Prostate gland (tissue), 2 donors: ENCODE results near the gene ACOXL. TPM values are rescaled to one million over a fixed set of nuclear protein-coding genes. Genes with fewer than 3 reads are reported as not detected.

ENCODE experiments used
- DNase-seq: peaks from one replicate; pipeline ENCODE4 v3.0.0-alpha.2; 2019; ENCODE audit warnings: low spot score
- H3K27ac ChIP-seq, 2 donors: fragments of 200-600 bp; sonication (generic); 2 replicates each; pipeline ENCODE4 v1.5.1; 2017 to 2019
- H3K27me3 ChIP-seq: fragments of 200-600 bp; sonication (generic); replicated peaks from 2 replicates; pipeline ENCODE4 v1.5.1; 2019; ENCODE audit not compliant: insufficient read depth
- H3K36me3 ChIP-seq, 2 donors: fragments of 200-600 bp; sonication (generic); 1 replicate in 1 of 2; 2 replicates in 1 of 2; pipeline versions ENCODE4 v1.5.1 to v1.8.1; 2017 to 2019
- H3K4me1 ChIP-seq: fragments of 200-600 bp; sonication (generic); replicated peaks from 2 replicates; pipeline ENCODE4 v1.5.1; 2019
- H3K4me3 ChIP-seq, 2 donors: fragments of 200-600 bp; sonication (generic); 2 replicates each; pipeline ENCODE4 v1.5.1; 2017 to 2019
- H3K9me3 ChIP-seq: fragments of 200-600 bp; sonication (generic); 2 replicates; pipeline ENCODE4 v1.5.1; 2017
- POLR2A ChIP-seq: fragments of 450-650 bp; IDR thresholded peaks from one replicate; pipeline ENCODE4 v1.6.1; 2016; ENCODE audit warnings: antibody characterized with exemption, mild to moderate bottlenecking
- POLR2AphosphoS5 ChIP-seq: sonication (generic); formaldehyde crosslinking; IDR thresholded peaks from one replicate; pipeline ENCODE4 v1.6.1; 2017; ENCODE audit warnings: antibody characterized with exemption
- WGBS: methylation state at CpG from one replicate; pipeline ENCODE4 v1.1.5; 2018; 5-methylcytosine and 5-hydroxymethylcytosine counted together
- intact Hi-C: fragments of 100-400 bp; cut with DNase I; formaldehyde crosslinking; loops from one replicate; pipeline ENCODE4 v1.14.2; 2022
- total RNA-seq, 2 donors: library from RNA; depleted of rRNA; stranded (reverse); fragments of >200 nt; gene quantifications; one replicate each; pipeline ENCODE4 v1.1.0, GENCODE V29; 2016
- TF ChIP-seq, protein P1 (sequence below), 4 experiments: fragments of 200-600 bp in 2 of 4; fragments of 450-650 bp in 2 of 4; sonication (generic) in 2 of 4; IDR thresholded peaks; 1 replicate in 3 of 4; 2 replicates in 1 of 4; pipeline ENCODE4 v1.5.1; 2016 to 2019; ENCODE audit warnings: antibody characterized with exemption in 4 of 4, mild to moderate bottlenecking in 2 of 4, moderate library complexity in 2 of 4

Gene ACOXL
- total RNA-seq, 2 donors from 2014 or later: 8.0 to 8.3 TPM

DNA sequence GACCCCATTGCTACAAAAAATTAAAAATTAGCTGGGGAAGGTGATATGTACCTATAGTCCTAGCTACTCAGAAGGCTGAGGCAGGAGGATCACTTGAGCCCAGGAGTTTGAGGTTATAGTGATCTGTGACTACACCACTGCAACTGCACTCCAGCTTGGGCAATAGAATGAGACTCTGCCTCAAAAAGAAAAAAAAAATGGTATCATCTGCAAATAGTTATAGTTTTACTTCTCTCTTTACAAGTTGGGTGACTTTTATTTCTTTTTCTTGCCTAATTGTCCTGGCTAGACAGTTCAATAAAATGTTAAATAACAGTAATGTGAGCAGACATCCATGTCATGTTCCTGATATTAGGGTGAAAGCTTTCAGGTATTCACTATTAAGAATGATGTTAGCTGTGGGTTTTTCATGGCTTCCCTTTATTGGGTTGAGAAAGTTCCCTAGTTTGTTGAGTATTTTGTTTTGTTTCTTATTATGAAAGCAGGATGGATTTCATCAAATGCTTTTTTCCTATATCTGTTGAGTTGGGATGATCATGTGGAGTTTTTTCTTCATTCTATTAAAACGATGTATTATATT, 24.9 kb upstream of the ACOXL start:
- Histone ChIP-seq H3K9me3 (no peaks in the 10 kb centered on the region), H3K27ac (no peak overlapping the region), H3K4me3 (no peak overlapping the region), H3K27me3 (no peaks in the 10 kb centered on the region), H3K36me3 (no peaks in the 10 kb centered on the region), H3K4me1 (no peaks in the 10 kb centered on the region)
- WGBS: 70% methylated on average over 1 of the region's 1 CpG
- no peak for DNase-seq
- TF ChIP-seq POLR2AphosphoS5 (no peak), POLR2A (no peak)
- TF ChIP-seq, protein P1, sequence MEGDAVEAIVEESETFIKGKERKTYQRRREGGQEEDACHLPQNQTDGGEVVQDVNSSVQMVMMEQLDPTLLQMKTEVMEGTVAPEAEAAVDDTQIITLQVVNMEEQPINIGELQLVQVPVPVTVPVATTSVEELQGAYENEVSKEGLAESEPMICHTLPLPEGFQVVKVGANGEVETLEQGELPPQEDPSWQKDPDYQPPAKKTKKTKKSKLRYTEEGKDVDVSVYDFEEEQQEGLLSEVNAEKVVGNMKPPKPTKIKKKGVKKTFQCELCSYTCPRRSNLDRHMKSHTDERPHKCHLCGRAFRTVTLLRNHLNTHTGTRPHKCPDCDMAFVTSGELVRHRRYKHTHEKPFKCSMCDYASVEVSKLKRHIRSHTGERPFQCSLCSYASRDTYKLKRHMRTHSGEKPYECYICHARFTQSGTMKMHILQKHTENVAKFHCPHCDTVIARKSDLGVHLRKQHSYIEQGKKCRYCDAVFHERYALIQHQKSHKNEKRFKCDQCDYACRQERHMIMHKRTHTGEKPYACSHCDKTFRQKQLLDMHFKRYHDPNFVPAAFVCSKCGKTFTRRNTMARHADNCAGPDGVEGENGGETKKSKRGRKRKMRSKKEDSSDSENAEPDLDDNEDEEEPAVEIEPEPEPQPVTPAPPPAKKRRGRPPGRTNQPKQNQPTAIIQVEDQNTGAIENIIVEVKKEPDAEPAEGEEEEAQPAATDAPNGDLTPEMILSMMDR (IDR thresholded peaks at IDR 0.05): no peak
- intact Hi-C loops: no loop called here

DNA sequence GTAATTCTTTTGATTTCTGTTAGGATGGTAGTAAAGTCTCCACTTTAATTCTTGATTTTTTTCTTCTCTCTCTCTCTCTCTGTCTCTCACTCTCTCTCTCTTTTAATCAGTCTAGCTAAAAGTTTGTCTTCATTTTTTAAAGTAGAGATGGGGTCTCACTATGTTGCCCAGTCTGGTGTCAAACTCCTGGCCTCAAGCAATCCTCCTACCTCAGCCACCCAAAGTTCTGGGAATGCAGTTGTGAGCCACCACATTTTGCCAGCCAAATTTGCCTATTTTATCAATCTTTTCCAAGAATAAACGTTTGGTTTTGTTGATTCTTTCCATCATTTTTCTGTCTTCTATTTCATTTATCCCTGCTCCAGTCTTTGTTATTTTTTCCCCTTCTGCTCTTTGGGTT, 23.9 kb upstream of the ACOXL start:
- H3K4me1 ChIP-seq: no peaks in the 10 kb centered on the region
- intact Hi-C loops: no loop called here
- H3K27ac ChIP-seq: no peak overlapping the region
- DNase-seq: no peak
- no peak overlapping the region for H3K4me3 ChIP-seq
- WGBS: 16% methylated on average over 1 of the region's 1 CpG
- TF ChIP-seq, protein P1 (IDR thresholded peaks at IDR 0.05): no peak
- TF ChIP-seq POLR2A: no peak
- no peak for TF ChIP-seq POLR2AphosphoS5
- H3K27me3 ChIP-seq: no peaks in the 10 kb centered on the region
- H3K9me3 ChIP-seq: no peaks in the 10 kb centered on the region
- no peaks in the 10 kb centered on the region for H3K36me3 ChIP-seq

DNA sequence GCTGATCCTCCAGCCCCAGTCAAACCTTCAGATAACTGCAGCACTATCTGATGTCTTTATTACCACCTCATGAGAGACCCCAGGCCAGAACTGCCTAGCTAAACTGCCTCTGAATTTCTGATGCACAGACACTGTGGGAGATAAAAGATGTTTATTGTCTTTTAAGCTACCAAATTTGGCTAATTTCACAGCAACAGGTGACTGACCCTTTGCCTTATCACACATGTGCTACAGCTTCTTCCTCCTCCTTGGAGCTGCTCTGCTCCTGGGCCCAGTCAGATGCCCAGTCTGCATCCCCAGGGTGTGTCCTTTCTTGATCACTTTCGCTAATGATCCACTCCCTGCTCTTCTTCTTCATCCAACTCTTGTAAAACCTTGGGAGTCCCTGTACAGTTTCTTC, 19.6 kb upstream of the ACOXL start:
- Histone ChIP-seq H3K9me3 (no peaks in the 10 kb centered on the region), H3K27me3 (no peaks in the 10 kb centered on the region), H3K27ac (no peak overlapping the region), H3K36me3 (no peaks in the 10 kb centered on the region), H3K4me3 (no peak overlapping the region), H3K4me1 (peaks cover 2% of the 10 kb centered on the region)
- DNase-seq: no peak
- TF ChIP-seq POLR2AphosphoS5 (no peak), POLR2A (no peak)
- TF ChIP-seq, protein P1 (IDR thresholded peaks at IDR 0.05): no peak
- 93% methylated on average over 1 of the region's 1 CpG for WGBS
- intact Hi-C loops: no loop called here

DNA sequence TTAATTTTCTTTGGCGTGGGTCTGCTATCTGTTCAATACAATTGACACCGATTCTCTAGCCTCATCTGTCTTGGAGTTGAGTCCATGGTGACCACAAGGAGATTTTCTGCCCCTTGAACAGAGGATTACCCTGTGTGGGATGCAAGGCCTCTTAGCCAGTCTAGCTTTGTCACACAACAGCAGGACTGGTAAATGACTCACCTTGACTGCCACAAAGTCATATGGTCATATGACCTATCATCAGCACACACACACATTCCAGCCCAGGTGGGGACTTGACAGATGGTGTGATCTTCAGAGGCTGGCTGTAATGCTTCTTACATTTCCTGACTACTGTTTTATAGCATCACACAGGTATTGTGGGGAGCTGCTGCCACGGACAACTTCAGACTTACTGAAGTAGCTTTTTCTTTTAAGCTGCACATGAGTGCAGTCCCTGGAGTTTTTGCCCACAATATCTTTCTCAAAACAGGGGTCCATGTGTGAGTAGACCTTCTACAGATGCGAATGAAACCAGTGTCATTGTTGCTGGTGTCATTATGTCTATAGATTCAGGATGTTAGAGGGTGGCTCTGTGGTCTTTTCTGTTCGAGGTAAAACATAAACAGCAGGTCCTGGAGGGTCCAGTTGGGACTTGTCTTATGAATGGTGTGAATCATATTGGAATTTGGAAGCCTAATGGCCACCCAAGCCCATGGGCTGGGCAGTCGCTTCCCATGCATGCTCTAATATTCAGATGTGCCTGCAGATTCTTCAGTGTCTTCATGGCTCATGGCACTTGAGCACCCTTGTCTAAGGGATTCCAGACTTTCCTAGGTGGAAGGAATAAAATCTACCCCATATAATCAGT, 18.6 kb upstream of the ACOXL start:
- H3K27ac ChIP-seq: peak overlapping the region in 1 of 2 donors; percentile 31
- H3K4me3 ChIP-seq: no peak overlapping the region
- H3K4me1 ChIP-seq: peaks cover 2% of the 10 kb centered on the region
- H3K9me3 ChIP-seq: no peaks in the 10 kb centered on the region
- no peak for DNase-seq
- no peaks in the 10 kb centered on the region for H3K27me3 ChIP-seq
- 83% methylated on average over 6 of the region's 6 CpGs for WGBS
- no peaks in the 10 kb centered on the region for H3K36me3 ChIP-seq
- intact Hi-C loops: no loop called here
- TF ChIP-seq, protein P1 (IDR thresholded peaks at IDR 0.05): no peak
- TF ChIP-seq POLR2AphosphoS5 (no peak), POLR2A (no peak)
